ENCODE data around the gene NECAB2. TPM values are rescaled to one million over a fixed set of nuclear protein-coding genes. Genes with fewer than 3 reads are reported as not detected.

NECAB2 gene
- total and polyA plus RNA-seq, 2 experiments from 2014 or later: 1.6 to 5.1 TPM

DNA sequence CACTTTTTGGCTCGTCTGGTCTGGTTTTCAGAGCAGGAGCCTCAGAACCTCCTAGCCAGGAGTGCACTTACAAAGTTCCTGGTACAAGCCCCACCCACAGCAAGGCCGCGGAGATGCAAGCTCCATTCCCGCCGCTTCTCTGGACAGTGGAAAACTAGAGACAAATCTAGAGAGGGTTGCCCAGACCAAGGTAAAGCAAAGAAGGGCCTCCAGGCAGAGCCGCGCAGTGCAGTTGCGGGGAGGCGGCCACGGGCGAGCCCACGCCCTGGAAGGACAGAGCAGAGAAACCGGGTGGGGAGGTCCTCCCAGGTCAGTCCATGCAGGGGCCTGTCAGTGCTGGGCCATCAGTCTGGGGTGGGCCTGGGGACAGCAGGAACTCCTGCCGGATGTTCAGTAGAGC, 26.0 kb upstream of the NECAB2 start:
- H3K36me3 Mint-ChIP-seq (ENCODE audit: low read depth): no peaks in the 10 kb centered on the region; the same call in 2 of the 3 replicates
- H3K27ac Mint-ChIP-seq: no peak overlapping the region
- Histone ChIP-seq H3K27ac (ENCODE audit: low read depth) (no peak overlapping the region), H2AFZ (no peak overlapping the region), H4K20me1 (replicated peaks; ENCODE audit: insufficient read depth) (no peaks in the 10 kb centered on the region; the same call in 1 of the 2 replicates), H3K4me2 (no peak overlapping the region), H3K27me3 (ENCODE audit: insufficient read depth) (no peaks in the 10 kb centered on the region), H3F3A (replicated peaks; ENCODE audit: low read depth) (no peaks in the 10 kb centered on the region), H3K36me3 (ENCODE audit: insufficient read depth) (no peaks in the 10 kb centered on the region), H3K79me2 (replicated peaks; ENCODE audit: insufficient read depth) (no peaks in the 10 kb centered on the region), H3K4me1 (ENCODE audit: insufficient read depth) (no peaks in the 10 kb centered on the region), H3K9me2 (ENCODE audit: insufficient read depth) (no peaks in the 10 kb centered on the region), H3K4me3 (no peak overlapping the region)
- ATAC-seq: no peak
- DNase-seq (ENCODE audit: low spot score): no peak
- peaks cover 12% of the 10 kb centered on the region for H3K4me1 Mint-ChIP-seq
- H3K9me3 Mint-ChIP-seq: no peaks in the 10 kb centered on the region
- no peak overlapping the region for H3K4me3 Mint-ChIP-seq
- TF ChIP-seq EZH2phosphoT487 (IDR thresholded peaks at IDR 0.05; ENCODE audit: unreplicated experiment) (no peak), ZNF462 (CRISPR knock-in tag; IDR thresholded peaks at IDR 0.05) (no peak), CREB1 (CRISPR knock-in tag; IDR thresholded peaks at IDR 0.05; ENCODE audit: low read depth) (no peak), JUNB (IDR thresholded peaks at IDR 0.05; ENCODE audit: unreplicated experiment) (no peak), POLR2AphosphoS5 (IDR thresholded peaks at IDR 0.05; ENCODE audit: low read depth) (no peak)
- TF ChIP-seq, protein P1, sequence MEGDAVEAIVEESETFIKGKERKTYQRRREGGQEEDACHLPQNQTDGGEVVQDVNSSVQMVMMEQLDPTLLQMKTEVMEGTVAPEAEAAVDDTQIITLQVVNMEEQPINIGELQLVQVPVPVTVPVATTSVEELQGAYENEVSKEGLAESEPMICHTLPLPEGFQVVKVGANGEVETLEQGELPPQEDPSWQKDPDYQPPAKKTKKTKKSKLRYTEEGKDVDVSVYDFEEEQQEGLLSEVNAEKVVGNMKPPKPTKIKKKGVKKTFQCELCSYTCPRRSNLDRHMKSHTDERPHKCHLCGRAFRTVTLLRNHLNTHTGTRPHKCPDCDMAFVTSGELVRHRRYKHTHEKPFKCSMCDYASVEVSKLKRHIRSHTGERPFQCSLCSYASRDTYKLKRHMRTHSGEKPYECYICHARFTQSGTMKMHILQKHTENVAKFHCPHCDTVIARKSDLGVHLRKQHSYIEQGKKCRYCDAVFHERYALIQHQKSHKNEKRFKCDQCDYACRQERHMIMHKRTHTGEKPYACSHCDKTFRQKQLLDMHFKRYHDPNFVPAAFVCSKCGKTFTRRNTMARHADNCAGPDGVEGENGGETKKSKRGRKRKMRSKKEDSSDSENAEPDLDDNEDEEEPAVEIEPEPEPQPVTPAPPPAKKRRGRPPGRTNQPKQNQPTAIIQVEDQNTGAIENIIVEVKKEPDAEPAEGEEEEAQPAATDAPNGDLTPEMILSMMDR (conservative IDR thresholded peaks at IDR 0.05; ENCODE audit: low read depth in 2 of 2): no peak
- H3K27me3 Mint-ChIP-seq (ENCODE audit: insufficient read depth, low read depth, poor library complexity): peaks cover 27% of the 10 kb centered on the region

Measured in GM23338 (cell line).